Erythroblast (primary cell): ENCODE results near the gene GREB1.

ENCODE experiments used
- DNase-seq, 2 experiments: peaks; one replicate each; lab custom pipeline; 2025; lab: John Stamatoyannopoulos, UW
- GATA1 ChIP-seq: IDR thresholded peaks from 2 replicates; pipeline ENCODE4 v1.6.1; 2011; ENCODE audit warnings: low read depth, mild to moderate bottlenecking, control low read depth, low read length, moderate library complexity
- POLR2A ChIP-seq: IDR thresholded peaks from 2 replicates; pipeline ENCODE4 v1.6.1; 2011; ENCODE audit warnings: mild to moderate bottlenecking, low read length

Gene GREB1

DNA sequence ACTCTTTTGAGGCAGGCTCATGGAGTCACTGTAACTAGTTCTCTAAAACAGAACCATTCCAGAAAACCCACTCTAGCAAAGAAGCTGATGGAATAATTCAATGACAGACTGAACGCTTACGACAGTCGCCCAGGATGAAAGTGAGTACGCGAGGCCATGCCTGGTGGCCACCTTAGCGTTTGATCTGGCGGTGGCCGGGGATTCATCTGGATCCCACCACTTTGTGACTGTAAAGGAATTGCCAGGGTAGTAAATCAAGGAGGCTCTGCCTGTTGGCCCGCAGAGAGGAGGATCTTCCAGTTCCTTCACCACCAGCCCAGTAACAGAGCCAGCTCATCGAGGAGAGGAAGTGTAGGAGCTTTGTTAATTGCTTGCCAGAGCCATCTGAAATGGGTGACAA lies 34.6 kb downstream of the GREB1 start:
- DNase-seq: no peak
- TF ChIP-seq GATA1 (no peak), POLR2A (no peak)

DNA sequence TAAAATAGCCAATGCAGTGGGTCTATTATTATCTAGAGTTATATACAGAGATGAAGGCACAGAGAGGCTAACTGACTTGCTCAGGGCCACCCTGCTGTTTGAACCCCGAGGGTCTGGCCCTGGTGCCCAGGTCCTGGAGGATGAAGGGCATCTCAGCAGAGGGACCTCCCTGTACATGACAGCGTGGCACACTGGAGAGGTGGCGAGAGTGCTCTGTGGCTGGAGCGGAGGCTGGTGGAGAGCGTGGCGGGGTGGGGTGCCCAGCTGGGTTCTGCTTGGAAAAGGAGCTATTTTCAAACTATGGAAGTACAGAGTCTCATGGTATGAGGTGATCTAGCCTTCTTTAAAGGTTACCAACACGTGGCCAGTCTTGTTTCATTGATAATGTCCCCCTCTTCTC lies 35.8 kb downstream of the GREB1 start:
- no peak for TF ChIP-seq GATA1
- no peak for TF ChIP-seq POLR2A
- DNase-seq: no peak

DNA sequence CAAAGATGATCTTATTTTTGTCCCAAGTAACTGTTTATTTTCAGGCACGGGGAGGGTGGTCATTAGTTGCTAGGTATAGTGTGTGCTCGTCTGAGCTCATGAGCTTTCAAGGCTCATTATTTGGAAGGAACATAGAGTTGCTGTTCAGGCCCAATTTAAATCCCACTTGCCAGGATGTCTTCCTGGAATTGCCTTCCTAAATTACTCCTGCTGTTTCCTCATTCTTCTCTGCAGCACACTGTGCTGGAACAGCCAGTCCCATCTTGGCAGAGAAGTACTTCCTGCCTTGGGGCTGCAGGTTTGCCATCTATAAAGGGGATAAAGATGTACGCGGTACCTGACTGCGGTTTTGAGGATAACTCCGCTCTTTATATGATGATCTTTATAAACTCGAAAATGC lies 37.3 kb downstream of the GREB1 start:
- DNase-seq: no peak
- no peak for TF ChIP-seq GATA1
- no peak for TF ChIP-seq POLR2A

DNA sequence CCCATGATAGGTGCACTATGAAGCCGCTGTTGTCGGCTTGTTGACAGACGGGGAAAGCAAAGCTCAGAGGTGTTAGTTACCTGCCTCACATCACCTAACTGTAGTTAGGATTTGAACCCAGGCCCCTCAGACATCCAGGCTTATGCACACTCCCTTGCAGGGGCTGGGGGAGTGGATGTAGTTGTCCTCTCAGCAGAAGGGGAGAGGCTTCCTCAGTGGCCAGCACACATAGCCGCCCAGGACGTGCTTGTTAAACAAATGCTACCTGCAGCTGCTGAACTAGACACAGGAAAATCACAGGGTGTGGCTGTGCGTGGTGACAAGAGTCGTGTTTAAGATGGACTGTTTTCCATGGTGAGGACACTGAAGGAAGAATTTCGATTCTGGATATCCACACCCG lies 39.2 kb downstream of the GREB1 start:
- no peak for TF ChIP-seq GATA1
- no peak for TF ChIP-seq POLR2A
- DNase-seq: no peak

DNA sequence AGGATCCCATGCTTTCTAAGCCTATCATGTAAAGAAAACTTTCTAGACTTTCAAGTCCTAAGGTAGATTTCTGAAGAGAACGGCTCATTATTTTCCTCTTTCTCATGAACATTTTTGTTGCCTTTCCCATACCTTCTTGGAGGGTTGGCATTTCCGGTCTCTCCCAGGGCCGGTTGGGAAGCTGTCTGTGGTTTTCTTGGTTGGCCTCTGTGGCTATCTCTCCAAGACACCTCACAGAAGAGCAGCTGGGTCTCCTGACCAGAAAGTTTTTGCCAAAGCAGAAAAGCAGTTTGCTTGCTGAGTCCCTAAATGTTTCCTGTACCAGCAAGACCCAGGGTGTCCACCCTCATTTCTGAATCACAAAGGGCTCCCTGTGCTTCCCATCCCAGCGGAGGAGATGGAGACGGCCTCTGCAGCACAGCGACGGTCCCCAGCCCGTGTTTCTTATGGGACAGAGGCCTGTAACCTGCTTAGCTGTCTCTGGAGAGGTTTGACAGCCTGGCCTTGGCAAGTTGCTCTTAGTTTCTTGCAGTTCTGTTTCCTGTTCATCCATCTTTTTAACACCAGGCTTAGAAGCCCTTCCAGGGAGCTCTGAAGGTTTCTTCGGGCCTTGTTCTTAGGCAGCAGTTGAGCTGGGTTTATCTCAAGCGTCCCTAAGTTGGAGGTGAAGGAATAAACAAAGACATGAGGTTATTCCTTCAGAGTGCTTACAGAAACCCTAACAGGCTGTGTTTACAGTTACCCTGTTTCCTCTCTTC lies 39.8 kb downstream of the GREB1 start:
- TF ChIP-seq POLR2A (no peak), GATA1 (no peak)
- no peak for DNase-seq

DNA sequence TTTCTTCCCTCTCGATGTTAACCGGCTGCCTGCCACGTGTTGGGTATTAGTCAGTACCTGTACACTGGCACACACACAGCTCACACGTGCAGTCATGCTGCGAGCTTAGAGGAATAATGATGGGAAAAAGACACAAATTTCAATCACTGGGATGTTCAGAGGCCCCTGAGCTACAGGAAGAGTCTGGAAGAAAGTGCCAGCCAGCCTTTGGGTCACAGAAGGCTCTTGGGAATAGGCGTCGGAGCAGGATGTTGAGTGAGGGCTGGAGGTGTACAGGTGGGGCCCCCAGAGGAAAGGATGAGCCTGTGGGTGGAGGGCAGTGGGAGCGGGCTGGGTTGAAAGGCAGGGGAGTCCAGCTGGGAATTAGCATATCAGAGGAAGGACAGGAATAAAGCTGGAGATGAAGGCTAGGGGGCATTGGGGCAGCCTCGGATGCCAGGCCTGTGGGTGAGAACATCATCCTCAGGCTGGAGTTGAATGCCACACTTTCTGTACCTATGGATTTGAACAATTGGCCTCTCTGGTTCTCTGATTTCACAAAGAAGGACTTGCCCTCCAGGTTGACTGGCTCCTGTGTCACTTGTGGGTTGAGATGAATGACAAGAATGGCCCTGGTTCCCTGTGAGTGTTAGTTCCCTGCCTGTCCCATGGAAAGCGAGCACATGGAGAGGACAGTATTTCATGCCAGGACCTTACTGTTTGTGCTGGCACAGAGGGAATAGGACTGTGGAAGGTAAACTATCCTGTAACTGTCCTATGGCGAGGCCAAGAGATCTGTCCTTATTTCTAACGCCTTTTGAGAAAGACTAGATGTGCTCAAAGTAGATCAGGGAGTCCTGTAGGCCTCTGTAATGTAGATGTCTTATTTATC lies 40.6 kb downstream of the GREB1 start:
- no peak for TF ChIP-seq POLR2A
- no peak for TF ChIP-seq GATA1

DNA sequence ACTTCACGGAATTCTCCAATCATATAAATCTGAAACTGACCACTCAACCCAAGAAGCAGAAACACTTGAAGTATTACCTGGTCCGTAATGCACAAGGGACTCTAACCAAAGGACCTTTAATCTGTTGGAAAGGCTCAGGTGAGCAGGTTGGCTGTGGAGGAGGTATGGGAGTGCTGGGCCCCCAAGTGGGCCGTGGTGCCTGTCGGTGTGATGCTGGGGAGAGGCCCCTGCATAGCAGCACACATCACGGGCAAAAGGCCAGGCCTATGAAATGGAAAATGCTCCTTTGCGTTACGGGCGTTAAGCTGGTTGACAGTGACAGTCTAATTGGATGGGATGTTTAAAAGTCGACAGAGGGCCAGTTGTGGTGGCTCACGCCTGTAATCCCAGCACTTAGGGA lies 42.6 kb downstream of the GREB1 start:
- no peak for TF ChIP-seq POLR2A
- no peak for TF ChIP-seq GATA1
- no peak for DNase-seq

More for the DNA sequence above, 40.6 kb downstream of the GREB1 start:
- DNase-seq: no peak

DNA sequence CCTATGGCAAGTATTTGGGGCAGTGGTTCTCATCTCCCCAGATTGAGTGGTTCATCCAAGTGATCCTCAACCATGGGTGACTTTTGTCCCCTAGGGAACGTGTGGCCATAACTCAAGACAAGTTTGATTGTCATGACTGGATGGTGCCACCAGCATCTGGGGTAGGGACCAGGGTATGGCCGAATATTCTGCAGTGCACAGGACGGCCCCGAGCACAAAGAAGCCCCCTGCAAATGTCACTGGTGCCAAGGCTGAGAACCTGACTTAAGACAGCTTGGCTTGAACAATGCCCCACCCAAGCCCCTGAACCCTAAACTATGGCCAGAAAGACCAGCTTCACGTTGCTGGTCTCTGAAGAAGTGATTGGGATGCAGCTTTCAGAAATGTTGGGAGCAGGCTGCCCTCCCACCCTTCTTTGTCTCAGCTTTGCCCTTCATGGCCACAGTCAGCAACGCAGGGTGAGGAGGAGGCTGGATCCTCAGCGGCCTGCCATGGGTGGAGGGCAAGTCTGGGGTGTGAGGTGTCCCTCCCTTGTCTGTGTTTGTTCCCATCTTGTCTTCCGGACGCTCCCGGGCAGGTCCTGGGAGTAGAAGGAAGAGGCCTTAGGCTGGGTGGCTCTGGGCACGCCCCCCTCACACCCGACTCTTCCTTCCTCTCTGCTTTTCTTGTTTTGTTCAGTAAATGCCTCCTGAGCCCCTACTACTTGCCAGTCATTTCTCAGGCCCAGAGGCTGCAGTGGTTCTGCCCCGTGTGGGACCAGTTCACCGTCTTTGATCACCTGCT lies 43.4 kb downstream of the GREB1 start:
- TF ChIP-seq GATA1 (no peak), POLR2A (no peak)
- DNase-seq: no peak

DNA sequence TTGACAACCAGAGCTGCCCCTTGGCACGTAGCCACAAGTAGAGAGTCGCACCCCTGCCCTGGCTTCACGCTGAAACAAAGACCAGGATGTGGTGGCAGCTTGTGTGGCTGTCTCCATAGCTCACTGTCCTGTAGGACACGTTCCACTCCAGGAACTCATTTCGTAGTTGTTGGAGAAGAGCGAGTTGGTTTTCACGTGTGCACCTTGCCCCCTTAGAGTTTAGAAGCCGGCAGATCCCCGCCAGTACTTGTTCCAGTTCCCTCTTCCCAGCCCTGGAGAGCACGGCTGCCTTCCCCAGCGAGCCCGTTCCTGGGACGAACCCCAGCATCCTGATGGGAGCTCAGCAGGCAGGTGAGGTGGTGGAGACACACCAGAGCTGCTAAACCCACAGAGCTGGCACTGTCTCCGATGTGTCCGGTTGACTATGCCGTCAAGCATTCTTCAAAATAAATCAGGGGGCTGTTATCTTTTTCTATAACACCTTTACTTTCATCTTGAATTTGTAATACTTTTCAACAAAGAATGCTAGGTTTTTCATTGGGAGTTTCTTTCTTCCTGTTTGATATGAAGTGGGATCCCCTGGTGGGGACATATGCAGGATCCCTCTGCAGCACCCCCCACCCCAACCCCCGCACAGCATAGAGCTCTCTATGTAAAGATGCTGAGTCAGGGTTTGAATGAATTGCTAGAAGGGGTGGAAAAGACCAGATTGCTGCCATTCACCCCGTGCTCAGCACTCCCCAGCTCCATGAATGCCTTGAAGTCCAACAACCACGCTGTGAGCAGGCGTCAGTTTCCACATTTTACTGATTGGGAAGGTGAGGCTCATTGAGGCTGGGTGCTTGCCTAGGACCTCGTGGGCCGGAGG lies 44.5 kb downstream of the GREB1 start:
- no peak for DNase-seq
- TF ChIP-seq GATA1 (no peak), POLR2A (no peak)

DNA sequence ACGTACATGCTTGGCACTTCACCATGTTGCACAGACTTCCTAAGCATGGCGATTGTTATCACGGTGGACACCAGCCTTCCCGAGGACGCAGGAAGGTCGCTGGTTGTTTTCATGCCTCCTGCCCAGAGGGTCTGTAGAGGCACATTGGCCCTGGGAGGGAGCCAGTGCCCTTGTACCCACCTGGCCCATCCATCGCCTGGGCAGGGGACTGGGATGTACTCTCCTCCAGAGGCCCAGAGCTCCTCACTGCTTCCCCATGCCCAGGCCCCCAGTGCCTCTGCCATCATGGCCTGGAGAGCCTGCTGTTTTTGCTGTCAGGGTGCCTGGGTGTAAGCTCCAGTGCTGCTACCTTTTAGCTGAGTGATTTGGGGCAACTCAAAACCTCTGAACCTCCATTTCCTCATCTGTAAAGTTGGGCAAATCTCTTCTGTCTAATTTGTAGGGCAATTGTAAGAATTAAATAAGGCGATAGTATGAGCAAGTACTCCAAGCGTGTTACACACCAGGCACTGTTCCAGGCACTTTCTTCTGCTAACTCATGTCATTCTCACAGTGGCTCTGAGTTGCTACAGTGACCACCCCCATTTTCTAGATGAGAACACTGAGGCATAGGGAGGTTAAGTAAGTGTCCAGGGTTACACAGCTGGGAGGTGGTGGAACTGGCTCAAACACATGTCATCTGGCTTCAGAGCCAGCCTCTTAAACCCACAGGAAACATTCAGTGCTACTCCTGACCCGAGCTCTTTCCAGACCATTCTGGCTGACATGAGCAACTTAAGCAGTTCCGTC lies 45.3 kb downstream of the GREB1 start:
- TF ChIP-seq POLR2A: no peak
- TF ChIP-seq GATA1: no peak
- DNase-seq: no peak

DNA sequence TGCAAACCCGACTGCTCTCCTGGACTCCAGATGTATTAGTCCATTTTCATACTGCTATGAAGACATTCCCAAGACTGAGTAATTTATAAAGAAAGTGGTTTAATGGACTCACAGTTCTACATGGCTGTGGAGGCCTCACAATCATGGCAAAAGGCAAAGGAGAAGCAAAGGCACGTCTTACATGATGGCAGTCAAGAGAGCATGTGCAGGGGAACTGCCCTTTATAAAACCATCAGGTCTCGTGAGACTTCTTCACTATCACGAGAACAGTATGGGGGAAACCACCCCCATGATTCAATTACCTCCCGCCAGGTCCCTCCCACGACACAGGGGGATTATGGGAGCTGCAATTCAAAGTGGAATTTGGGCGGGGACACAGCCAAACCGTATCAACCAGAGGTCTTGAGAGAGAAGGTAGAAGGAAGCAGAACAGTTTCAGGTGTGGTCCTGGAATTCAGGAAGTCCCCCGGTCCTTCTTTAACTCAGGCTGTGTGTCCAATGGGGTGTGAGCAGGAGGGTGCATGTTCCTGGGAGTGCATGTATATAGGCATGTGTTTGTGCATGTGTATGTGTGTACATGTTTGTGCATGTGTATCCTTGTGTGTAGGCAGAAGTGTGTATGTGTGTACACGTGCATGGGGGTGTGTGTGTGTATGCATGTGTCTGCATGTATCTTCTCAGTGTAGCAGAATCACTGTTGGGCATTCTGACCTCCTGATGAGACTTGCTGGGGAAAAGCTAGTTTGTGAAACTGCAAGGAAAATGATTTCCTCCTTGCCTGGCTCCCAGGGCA lies 46.2 kb downstream of the GREB1 start:
- no peak for TF ChIP-seq POLR2A
- no peak for TF ChIP-seq GATA1
- DNase-seq: no peak
